ENCODE data around the gene ZNF804A. TPM values are rescaled to one million over a fixed set of nuclear protein-coding genes. Genes with fewer than 3 reads are reported as not detected.
A peak's percentile ranks its signal among the peaks of the same experiment; 100 is the strongest.

ZNF804A gene
- total RNA-seq (2014; rRNA removed; shearing (Covaris generic)) = 16.8 and 19.2 TPM in 2 replicates

DNA sequence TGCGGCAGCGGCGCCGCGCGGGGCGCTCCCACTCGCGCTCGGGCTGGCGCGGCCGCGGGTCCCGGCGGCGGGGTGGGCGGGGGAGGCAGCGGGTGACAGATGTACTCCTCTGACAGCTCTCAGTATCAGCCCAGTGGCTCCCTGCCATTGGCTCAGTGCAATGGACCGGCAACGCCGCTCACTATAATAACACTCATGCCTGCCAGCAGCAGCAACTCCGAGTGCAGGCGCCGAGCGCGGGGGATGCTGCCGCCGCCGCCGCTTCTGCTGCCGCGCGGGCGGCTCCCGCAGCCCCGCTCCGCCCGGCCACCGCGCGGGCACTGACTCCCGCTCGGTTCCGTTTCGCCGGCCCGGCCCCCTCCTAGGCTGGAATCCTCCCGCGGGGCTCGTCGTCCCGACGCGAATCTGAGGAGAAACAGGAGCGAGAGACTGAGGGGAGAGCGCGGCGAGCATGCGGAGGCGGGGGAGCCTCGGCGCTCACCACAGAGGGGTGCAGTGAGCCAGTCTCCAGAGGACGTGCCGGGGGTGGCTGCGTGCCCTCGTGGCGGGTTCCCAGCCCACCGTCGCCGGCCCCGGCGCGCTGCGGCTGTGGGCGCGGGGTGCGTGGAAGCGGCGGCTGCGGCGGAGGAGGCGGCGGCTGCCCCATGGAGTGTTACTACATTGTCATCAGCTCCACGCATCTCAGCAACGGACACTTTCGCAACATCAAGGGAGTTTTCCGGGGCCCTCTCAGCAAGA, at the start of gene ZNF804A:
ZNF804A (plus strand) TSS at position 214 of the 738 bp plus-strand sequence; CDS start at position 645, 431 bp downstream.
- no peaks in the 10 kb centered on the region for H3K9me3 ChIP-seq (replicated peaks)
- H3K4me1 ChIP-seq = peaks cover 5% of the 10 kb centered on the region; the same call in 1 of the 2 replicates
- peak; percentile 86 to 87 for DNase-seq
- no peaks in the 10 kb centered on the region; the same call in 1 of the 2 replicates for H3K36me3 ChIP-seq
- H3K27ac ChIP-seq = peak within 1 kb of the TSS; percentile 78
- no peaks in the 10 kb centered on the region for H3K27me3 ChIP-seq
- H3K4me3 ChIP-seq = peak within 1 kb of the TSS; percentile 82

DNA sequence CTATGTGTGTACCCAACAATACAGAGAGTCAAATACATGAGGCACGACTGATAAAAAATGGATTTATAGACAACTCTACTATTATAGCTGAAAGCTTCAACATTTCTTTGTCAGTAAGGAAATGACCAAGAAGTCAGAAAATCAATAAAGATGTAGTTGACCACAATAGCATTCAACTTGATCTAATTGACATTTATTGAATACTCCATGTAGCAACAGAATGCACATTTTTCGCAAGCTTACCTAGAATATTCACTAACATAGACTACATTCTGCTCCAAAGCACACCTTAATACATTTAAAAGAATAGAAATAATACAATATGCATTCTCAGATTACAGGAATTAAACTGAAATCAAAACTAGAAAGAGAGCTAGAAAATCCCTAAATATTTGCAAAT, 49.2 kb upstream of the ZNF804A start:
- H3K36me3 ChIP-seq = no peaks in the 10 kb centered on the region

DNA sequence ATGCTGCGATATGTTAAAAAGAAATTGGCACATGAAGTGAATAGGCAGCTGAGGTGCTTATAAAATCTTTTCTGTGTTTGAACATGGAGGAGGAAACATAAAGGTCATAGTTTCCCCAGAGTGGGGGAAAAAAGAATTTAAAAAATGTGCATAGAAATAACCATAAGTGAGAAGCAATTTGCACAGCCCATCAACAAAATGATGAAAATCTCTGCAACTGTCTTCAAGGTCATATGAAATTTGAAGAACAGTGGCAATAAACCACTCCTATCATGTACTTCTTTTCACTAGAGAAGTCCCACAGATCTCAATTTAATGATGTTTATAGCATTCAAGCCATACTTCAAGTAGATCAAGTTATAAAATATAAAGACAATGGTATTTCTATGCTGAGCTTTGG, 46.7 kb upstream of the ZNF804A start:
- Histone ChIP-seq H3K36me3 (no peaks in the 10 kb centered on the region), H3K4me3 (no peak overlapping the region), H3K27ac (peak overlapping the region; percentile 18; the same call in 1 of the 2 replicates), H3K27me3 (no peaks in the 10 kb centered on the region), H3K9me3 (replicated peaks) (no peaks in the 10 kb centered on the region), H3K4me1 (peaks cover 14% of the 10 kb centered on the region)
- peak in 1 of 2 experiments; percentile 12 for DNase-seq

More for the DNA sequence above, 49.2 kb upstream of the ZNF804A start:
- Histone ChIP-seq H3K27me3 (no peaks in the 10 kb centered on the region), H3K4me1 (peaks cover 14% of the 10 kb centered on the region), H3K4me3 (no peak overlapping the region), H3K9me3 (replicated peaks) (no peaks in the 10 kb centered on the region), H3K27ac (no peak overlapping the region)
- no peak for DNase-seq

DNA sequence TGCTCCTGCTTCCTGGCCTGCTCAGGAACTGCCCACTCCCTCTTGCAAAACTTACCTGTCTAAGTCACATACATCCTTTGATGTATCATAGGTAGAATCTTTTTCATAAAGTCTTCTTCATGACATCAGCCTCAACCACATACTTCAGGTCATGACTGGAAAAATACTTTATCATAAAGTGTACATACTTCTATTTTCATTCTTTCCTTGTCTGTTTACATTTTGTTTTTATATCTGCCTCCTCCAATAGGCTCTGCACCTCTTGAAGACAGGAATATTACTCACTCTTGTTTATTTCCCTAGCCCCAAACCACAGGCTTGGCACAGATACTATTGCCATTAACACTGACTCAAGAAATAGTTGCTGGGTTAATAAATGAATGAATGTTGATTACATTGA, 43.6 kb upstream of the ZNF804A start:
- Histone ChIP-seq H3K27me3 (no peaks in the 10 kb centered on the region), H3K36me3 (no peaks in the 10 kb centered on the region), H3K4me3 (no peak overlapping the region), H3K4me1 (peaks cover 14% of the 10 kb centered on the region), H3K9me3 (replicated peaks) (no peaks in the 10 kb centered on the region), H3K27ac (no peak overlapping the region)
- DNase-seq = no peak

DNA sequence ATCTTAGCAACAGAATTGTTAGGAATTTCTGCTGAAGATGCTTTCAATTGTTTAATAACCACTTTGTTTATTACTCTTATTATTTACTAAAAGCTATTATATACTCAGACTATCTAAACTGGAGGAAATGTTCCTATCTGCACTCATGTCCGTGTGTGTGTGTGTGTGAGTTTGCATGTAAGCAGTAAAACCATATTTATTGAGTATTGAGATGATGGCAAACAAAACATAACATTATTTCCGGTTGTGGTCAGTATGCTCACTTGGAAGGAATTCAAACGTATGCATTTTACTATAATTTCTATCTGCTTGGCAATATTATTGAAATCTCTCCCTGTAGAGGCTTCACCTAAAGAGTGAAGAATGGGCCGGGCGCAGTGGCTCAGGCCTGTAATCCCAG, 43.0 kb upstream of the ZNF804A start:
- no peaks in the 10 kb centered on the region for H3K36me3 ChIP-seq
- H3K4me1 ChIP-seq = peaks cover 14% of the 10 kb centered on the region
- H3K27ac ChIP-seq = no peak overlapping the region
- no peaks in the 10 kb centered on the region for H3K9me3 ChIP-seq (replicated peaks)
- H3K4me3 ChIP-seq = no peak overlapping the region
- no peaks in the 10 kb centered on the region for H3K27me3 ChIP-seq
- no peak for DNase-seq

DNA sequence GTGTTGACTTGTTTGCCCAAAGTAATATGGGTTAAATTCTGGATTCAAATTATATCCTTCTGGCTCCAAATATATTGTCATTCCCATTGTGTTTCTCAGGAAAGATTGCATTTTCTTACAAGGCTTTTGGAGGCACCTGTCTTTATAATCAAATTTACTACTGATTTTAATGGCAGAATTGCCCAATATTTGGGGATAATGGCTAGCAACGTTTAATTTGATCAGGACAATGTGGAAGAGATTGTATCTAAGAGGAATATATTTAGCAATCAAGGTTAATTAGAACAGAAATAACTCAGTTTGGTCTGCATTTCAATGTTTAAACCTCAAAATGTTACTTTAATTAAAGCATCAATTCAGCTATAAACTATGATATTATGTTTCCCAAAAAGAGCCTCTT, 41.7 kb upstream of the ZNF804A start:
- H3K36me3 ChIP-seq = no peaks in the 10 kb centered on the region
- H3K27me3 ChIP-seq = no peaks in the 10 kb centered on the region
- no peak for DNase-seq
- H3K4me1 ChIP-seq = peaks cover 7% of the 10 kb centered on the region
- H3K4me3 ChIP-seq = no peak overlapping the region
- H3K9me3 ChIP-seq (replicated peaks) = no peaks in the 10 kb centered on the region
- no peak overlapping the region for H3K27ac ChIP-seq

DNA sequence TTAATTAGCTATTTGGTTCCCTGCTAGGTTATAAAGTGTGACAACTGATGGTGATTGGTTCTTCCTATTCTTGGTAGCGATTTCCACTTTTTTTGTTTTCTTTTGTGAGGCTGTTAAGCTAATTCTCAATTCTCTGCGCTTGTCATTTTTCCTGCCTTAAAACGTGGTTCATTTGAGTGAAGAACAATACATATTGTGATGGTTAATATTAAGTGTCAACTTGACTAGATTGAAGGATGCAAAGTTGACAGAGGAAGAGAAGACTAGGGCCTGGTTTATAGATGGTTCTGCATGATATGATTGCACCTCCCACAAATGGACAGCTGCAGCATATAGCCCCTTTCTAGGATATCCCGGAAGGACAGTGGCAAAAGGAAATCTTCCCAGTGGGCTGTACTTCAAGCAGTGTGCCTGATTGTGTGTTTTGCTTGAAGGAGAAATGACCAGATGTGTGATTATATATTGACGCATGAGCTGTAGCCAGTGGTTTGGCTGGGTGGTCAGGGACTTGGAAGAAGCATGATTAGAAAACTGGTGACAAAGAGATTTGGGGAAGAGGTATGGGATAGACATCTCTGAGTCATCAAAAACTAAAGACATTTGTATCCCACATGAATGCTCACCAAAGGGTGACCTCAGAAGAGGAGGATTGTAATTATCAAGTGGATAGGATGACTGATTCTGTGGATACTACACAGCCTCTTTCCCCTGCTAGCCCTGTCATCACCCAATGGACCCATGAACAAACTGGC, 39.4 kb upstream of the ZNF804A start:
- Histone ChIP-seq H3K27ac (no peak overlapping the region), H3K4me1 (no peaks in the 10 kb centered on the region), H3K9me3 (replicated peaks) (no peaks in the 10 kb centered on the region), H3K36me3 (no peaks in the 10 kb centered on the region), H3K27me3 (no peaks in the 10 kb centered on the region), H3K4me3 (no peak overlapping the region)
- peak; percentile 13 to 42 for DNase-seq

DNA sequence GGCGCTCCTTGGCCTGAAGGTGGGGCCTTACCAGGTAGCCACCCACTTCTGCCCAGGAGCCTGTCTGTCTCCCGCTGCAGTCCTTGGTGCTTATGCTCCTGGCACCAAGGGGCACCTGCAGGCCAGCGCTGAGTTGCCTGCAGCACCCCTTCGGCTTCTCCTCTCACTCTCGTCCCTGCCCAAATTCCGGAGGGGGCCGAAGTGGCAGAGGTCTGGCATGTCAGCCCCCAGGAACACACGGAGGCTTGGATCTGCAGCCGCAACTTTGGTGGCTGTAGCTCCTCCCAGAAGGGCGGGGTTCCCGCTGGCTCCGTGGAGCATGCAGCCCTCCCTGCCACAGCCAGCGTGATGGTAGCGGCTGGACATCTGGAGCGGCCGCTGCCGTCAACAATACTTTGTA, 37.7 kb upstream of the ZNF804A start:
- H3K36me3 ChIP-seq = no peaks in the 10 kb centered on the region
- H3K9me3 ChIP-seq (replicated peaks) = no peaks in the 10 kb centered on the region
- H3K27ac ChIP-seq = no peak overlapping the region
- no peak for DNase-seq
- H3K4me1 ChIP-seq = no peaks in the 10 kb centered on the region; the same call in 1 of the 2 replicates
- no peak overlapping the region for H3K4me3 ChIP-seq
- H3K27me3 ChIP-seq = no peaks in the 10 kb centered on the region

DNA sequence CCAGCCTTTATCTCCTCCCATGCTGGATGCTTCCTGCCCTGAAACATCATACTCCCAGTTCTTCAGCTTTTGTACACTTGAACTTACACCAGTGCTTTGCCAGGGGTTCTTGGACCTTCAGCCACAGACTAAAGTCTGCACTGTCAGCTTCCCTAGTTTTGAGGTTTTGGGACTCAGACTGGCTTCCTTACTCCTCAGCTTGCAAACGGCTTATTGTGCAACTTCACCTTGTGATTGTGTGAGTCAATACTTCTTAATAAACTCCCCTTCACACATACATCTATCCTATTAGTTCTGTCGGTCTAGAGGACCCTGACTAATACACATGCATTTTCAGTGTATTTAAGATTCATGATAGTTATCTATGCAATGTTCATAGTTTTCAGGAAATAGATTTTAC, 35.8 kb upstream of the ZNF804A start:
- Histone ChIP-seq H3K27me3 (no peaks in the 10 kb centered on the region), H3K36me3 (no peaks in the 10 kb centered on the region), H3K9me3 (replicated peaks) (no peaks in the 10 kb centered on the region; the same call in 1 of the 2 replicates), H3K4me1 (no peaks in the 10 kb centered on the region; the same call in 1 of the 2 replicates), H3K4me3 (no peak overlapping the region), H3K27ac (no peak overlapping the region)
- DNase-seq = no peak

DNA sequence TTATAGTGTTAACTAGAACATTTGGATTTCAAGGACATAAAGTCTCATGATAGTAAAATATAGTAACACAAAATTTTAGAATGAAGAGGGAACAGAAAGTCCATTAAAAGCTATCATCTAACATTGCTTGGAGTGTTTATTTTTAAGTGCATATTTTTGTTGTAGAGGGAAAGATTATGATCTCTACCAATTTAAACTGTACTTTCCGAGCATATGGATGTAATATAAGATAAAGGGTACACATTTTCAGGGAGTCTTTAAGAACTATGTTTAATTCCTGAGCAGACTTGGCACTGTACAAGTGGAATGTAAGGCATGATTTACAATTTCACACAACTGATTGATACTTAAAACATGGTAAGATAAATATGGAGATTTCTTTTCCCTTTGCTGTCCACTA, 34.2 kb upstream of the ZNF804A start:
- DNase-seq = no peak
- H3K4me1 ChIP-seq = no peaks in the 10 kb centered on the region; the same call in 1 of the 2 replicates
- H3K27ac ChIP-seq = no peak overlapping the region
- no peak overlapping the region for H3K4me3 ChIP-seq
- H3K9me3 ChIP-seq (replicated peaks) = no peaks in the 10 kb centered on the region; the same call in none of the 2 replicates
- H3K36me3 ChIP-seq = no peaks in the 10 kb centered on the region
- no peaks in the 10 kb centered on the region for H3K27me3 ChIP-seq

DNA sequence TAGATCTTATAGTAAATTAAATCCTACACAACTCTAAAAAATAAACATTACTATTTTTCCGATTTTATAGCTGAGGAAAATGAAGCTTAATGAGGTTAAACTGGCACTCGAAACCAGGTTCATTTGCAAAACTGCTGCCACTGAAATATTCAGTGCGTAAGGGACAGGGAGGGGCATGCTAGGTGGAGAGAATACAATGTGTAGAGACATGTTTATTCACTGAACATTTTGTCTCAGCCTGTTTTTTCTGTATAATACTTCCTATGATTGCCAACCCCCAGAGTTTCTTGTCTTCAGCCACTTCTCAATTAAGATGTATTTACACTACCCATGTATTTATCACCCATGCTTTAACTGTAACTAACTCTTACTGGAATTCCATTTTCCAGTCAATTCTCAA, 31.6 kb upstream of the ZNF804A start:
- no peaks in the 10 kb centered on the region for H3K27me3 ChIP-seq
- no peaks in the 10 kb centered on the region; the same call in 1 of the 2 replicates for H3K4me1 ChIP-seq
- no peaks in the 10 kb centered on the region for H3K36me3 ChIP-seq
- peaks cover 3% of the 10 kb centered on the region for H3K9me3 ChIP-seq (replicated peaks)
- H3K4me3 ChIP-seq = no peak overlapping the region
- no peak for DNase-seq
- H3K27ac ChIP-seq = no peak overlapping the region

DNA sequence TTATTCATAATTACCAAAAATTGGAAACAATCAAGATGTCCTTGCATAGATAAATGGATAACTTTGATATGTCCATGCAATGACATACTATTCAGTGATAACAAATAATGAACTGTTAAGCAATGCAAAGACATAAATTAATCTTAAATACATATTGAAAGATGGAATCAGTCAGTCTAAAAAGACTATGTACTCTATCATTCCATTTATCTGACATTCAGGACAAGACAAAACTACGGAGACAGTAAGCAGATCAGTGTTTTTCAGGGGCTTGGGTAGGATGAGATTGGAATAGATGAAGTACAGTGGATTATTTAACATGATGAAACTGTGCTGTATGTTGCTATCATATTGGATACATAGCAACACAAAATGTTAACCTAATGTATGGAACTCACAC, 21.3 kb upstream of the ZNF804A start:
- Histone ChIP-seq H3K27ac (no peak overlapping the region), H3K36me3 (no peaks in the 10 kb centered on the region), H3K27me3 (no peaks in the 10 kb centered on the region), H3K4me1 (no peaks in the 10 kb centered on the region), H3K4me3 (no peak overlapping the region), H3K9me3 (replicated peaks) (no peaks in the 10 kb centered on the region)
- DNase-seq = no peak

DNA sequence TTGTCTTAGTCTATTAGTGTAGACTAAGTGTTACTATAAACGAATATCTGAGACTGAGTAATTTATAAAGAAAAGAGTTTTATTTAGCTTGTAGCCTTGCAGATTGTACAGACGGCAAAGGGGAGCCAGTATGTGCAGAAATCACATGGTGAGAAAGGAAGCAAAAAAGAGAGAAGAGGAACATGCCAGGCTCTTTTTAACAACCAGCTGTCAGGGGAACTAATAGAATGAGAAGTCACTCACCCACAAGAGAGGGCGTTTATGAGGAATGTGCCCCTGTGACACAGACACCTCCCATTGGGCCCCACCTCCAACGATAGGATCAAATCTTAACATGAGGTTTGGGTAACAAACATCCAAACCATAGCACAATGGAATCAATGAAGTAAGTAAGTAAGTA, 20.6 kb upstream of the ZNF804A start:
- H3K27me3 ChIP-seq = no peaks in the 10 kb centered on the region
- H3K4me3 ChIP-seq = no peak overlapping the region
- H3K4me1 ChIP-seq = no peaks in the 10 kb centered on the region
- DNase-seq = no peak
- H3K9me3 ChIP-seq (replicated peaks) = no peaks in the 10 kb centered on the region
- no peaks in the 10 kb centered on the region for H3K36me3 ChIP-seq
- no peak overlapping the region for H3K27ac ChIP-seq

DNA sequence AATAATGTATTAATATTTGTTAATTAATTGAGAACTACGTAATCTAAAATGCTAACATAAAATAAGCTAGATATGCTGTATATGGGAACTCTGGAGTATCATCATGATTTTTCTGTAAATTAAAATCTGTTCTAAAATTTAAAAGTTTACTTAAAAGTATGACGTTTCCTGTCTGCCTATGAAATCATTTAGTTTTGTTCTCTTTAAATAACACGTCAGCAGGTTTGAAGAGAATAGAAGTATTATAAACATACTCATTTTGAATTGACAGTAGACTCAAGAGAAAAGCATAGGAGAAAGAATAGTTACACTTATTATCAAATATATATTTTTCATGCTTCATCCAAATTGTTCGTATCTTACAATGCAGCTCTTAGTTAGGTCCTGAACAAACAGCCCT, 19.1 kb upstream of the ZNF804A start:
- Histone ChIP-seq H3K9me3 (replicated peaks) (no peaks in the 10 kb centered on the region), H3K27ac (no peak overlapping the region), H3K36me3 (no peaks in the 10 kb centered on the region), H3K4me3 (no peak overlapping the region), H3K4me1 (no peaks in the 10 kb centered on the region), H3K27me3 (no peaks in the 10 kb centered on the region)
- DNase-seq = no peak

DNA sequence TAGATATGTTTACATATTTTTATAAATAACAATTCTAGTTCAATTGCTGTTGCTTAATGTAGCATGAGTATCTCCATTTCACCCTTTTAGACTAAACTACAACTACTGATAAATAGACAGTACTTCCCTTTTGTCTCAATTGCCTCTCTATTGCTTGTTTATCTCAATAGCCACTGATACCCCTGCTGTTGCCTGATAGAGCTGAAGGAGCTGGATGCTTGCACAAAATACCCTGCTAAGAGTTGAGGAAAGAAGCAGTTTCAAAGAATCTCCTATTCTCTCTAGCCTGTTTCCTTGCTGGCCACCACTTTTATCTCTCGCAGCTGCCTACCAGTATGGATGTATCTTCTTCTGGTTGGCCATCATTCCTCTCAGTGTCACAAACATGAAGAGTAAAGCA, 16.9 kb upstream of the ZNF804A start:
- Histone ChIP-seq H3K9me3 (replicated peaks) (no peaks in the 10 kb centered on the region), H3K27me3 (no peaks in the 10 kb centered on the region), H3K4me3 (no peak overlapping the region), H3K27ac (no peak overlapping the region), H3K4me1 (no peaks in the 10 kb centered on the region), H3K36me3 (no peaks in the 10 kb centered on the region)
- no peak for DNase-seq
